HL-60 (cell line): ENCODE results near the gene FAU.
A peak's percentile ranks its signal among the peaks of the same experiment; 100 is the strongest.

ENCODE experiments used
- DNase-seq, 2 experiments: peaks; one replicate each; pipeline ENCODE4 v3.0.0-alpha.2; 2010 to 2020; ENCODE audit warnings: low read depth in 1 of 2, low spot score in 1 of 2
- H3K27ac ChIP-seq: fragments of 250-450 bp; sonication (Bioruptor Pico); replicated peaks from 2 replicates; pipeline ENCODE4 v1.5.1; 2020; ENCODE audit warnings: mild to moderate bottlenecking, moderate library complexity
- H3K27me3 ChIP-seq: fragments of 250-450 bp; sonication (Bioruptor Pico); 2 replicates; pipeline ENCODE4 v1.5.1; 2021; ENCODE audit warnings: mild to moderate bottlenecking, moderate library complexity; ENCODE audit not compliant: insufficient read depth, poor library complexity, severe bottlenecking
- H3K4me3 ChIP-seq: replicated peaks from 2 replicates; pipeline ENCODE4 v1.5.1; 2011; ENCODE audit warnings: mild to moderate bottlenecking, control low read depth, low read length; ENCODE audit not compliant: insufficient read depth
- CTCF ChIP-seq: IDR thresholded peaks from one replicate; pipeline ENCODE4 v1.5.1; 2011; ENCODE audit warnings: low read length, control low read depth, inconsistent platforms; ENCODE audit not compliant: insufficient read depth
- GABPA ChIP-seq: IDR thresholded peaks from 2 replicates; pipeline ENCODE4 v1.6.1; 2012; ENCODE audit warnings: low read depth
- POLR2AphosphoS5 ChIP-seq: IDR thresholded peaks from 2 replicates; pipeline ENCODE4 v1.6.1; 2012; ENCODE audit warnings: low read depth
- REST ChIP-seq: IDR thresholded peaks from 2 replicates; pipeline ENCODE4 v1.6.1; 2012; ENCODE audit warnings: low read depth; ENCODE audit not compliant: insufficient replicate concordance
- SPI1 ChIP-seq: IDR thresholded peaks from 2 replicates; pipeline ENCODE4 v1.6.1; 2012; ENCODE audit warnings: low read depth, mild to moderate bottlenecking, borderline replicate concordance

FAU gene

GRCh38 chr11:65110354-65110861, 11.5 kb downstream of the FAU start:
- Histone ChIP-seq H3K27me3 (no peaks in the 10 kb centered on the region), H3K27ac (no peak overlapping the region), H3K4me3 (no peak overlapping the region)
- TF ChIP-seq POLR2AphosphoS5 (0 out of 2 replicates have a peak, but pooled peaks have one; percentile 9), REST (no peak), CTCF (peak; percentile 99), SPI1 (peak; percentile 24; the same call in 1 of the 2 replicates)
- peak; percentile 67 to 90 for DNase-seq

- no peak for DNase-seq
- no peak for TF ChIP-seq CTCF
- no peak for TF ChIP-seq SPI1
- TF ChIP-seq POLR2AphosphoS5: no peak
- no peak for TF ChIP-seq REST
- TF ChIP-seq GABPA: no peak
- Histone ChIP-seq H3K4me3 (no peak overlapping the region), H3K27ac (no peak overlapping the region), H3K27me3 (no peaks in the 10 kb centered on the region)
Observed at GRCh38 chr11:65109231-65110198, 12.4 kb downstream of the FAU start.

GRCh38 chr11:65108469-65109123, 13.3 kb downstream of the FAU start:
- no peak overlapping the region for H3K27ac ChIP-seq

More at GRCh38 chr11:65108469-65109123, 13.3 kb downstream of the FAU start:
- no peak overlapping the region for H3K4me3 ChIP-seq
- no peaks in the 10 kb centered on the region for H3K27me3 ChIP-seq
- no peak for DNase-seq
- TF ChIP-seq SPI1: no peak
- TF ChIP-seq GABPA: no peak
- no peak for TF ChIP-seq CTCF
- no peak for TF ChIP-seq REST
- TF ChIP-seq POLR2AphosphoS5: no peak
